Measurements from ENCODE around the gene CSKMT. TPM values are rescaled to one million over a fixed set of nuclear protein-coding genes. Genes with fewer than 3 reads are reported as not detected.

Gene CSKMT
- total RNA-seq, 1 experiment from 2014 or later: 14.9 TPM

DNA sequence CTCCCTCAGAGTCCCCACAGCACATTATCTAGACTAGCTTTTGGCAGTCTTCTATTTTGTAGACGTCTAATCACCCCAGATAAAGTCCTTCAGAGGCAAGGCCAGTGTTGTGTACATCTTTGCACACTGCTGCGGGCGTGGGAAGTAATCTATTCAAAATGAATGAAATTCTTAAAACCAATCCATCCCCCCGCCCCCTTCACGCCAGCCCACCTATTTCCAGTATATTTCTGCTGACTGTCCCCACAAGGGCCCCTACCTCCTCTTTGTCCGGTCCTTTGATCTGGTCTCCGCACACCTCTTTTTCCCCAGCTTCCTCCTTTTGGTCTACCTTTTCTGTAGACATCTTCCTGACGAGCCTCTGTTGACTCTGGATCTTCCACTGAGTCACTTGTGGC, 41.7 kb downstream of the CSKMT start:
- no peaks in the 10 kb centered on the region for H3K9me3 ChIP-seq
- H3K36me3 ChIP-seq: peaks cover 69% of the 10 kb centered on the region
- H3K27me3 ChIP-seq: no peaks in the 10 kb centered on the region
- H3K4me3 ChIP-seq: peak overlapping the region; percentile 85
- DNase-seq: no peak

DNA sequence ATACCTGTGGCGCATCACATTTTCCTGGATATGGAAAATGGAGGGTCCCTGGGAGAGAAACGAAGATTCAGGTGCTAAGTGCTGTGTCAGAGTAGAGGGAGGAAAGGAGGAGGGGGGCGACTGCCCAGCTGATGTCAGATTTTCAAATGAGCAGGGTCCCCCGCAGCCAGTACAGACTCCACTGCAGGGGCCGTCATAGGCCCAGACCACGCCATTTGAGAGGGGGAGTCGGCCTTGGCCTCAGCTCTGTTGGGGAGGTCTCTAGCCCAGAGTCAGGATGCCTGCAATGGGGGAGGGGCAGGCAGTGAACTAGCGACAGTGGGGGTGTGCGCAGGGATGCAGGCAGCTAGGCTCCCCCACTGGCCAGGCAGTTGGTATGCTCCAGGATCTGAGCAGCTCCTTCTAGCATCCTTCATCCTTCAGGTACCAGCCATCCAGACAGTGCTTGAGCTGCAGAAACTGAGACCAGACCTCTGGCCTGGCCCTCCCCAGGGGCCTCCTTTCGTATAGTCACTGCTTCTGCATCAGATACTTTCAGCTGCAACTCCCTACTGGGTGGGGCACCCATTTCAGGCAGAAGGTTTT, 42.3 kb downstream of the CSKMT start, which contains the start of the genes BSCL2 and GNG3:
Gene BSCL2, minus strand, starts transcription at position 148 of the 585 bp plus-strand sequence. CDS start 229 bp downstream, outside the sequence.
Gene GNG3, plus strand, starts transcription at position 400 of the 585 bp plus-strand sequence. CDS start 620 bp downstream, outside the sequence.
- Histone ChIP-seq H3K4me3 (peak within 1 kb of the TSS; percentile 85), H3K9me3 (no peaks in the 10 kb centered on the region), H3K36me3 (peaks cover 71% of the 10 kb centered on the region), H3K27me3 (no peaks in the 10 kb centered on the region)
- DNase-seq: no peak

DNA sequence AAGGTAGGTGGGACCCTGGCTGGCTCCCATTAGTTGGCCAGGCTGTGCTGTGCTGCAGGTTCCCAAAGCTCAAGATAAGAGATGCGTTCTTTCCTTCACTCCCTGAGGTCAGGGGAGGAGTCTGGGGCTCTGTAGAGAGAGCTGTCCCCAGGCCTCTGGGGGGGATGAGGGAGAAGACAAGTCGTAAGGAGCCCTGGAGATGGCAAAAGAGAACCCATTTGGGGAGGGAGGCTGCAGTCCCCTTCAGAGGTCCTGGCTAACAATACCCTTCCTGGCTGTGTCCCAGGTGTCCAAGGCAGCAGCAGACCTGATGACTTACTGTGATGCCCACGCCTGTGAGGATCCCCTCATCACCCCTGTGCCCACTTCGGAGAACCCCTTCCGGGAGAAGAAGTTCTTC, 43.3 kb downstream of the CSKMT start:
- no peaks in the 10 kb centered on the region for H3K27me3 ChIP-seq
- H3K4me3 ChIP-seq: no peak overlapping the region
- peaks cover 74% of the 10 kb centered on the region for H3K36me3 ChIP-seq
- H3K9me3 ChIP-seq: no peaks in the 10 kb centered on the region
- DNase-seq: no peak

DNA sequence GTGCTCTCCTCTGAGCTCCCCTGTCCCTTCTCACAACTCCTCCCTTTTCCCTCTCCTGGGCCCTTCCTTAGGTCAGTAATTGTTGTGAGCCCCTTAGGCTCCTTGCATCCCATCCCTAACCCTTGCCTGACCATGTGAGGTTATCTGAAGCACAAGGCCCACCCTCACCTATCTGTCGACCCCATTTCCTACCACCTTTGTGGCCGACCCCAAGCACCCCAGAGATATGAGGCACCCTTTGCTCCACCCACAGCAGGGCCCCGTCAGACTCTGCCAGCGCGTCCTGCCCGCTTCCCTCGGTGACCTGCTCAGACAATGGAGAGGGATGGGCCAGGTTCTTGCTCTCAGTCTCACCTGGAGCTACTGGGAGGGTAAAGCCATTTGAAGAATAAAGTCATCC, 43.7 kb downstream of the CSKMT start:
- no peak for DNase-seq
- no peaks in the 10 kb centered on the region for H3K27me3 ChIP-seq
- H3K9me3 ChIP-seq: no peaks in the 10 kb centered on the region
- H3K4me3 ChIP-seq: no peak overlapping the region
- H3K36me3 ChIP-seq: peaks cover 74% of the 10 kb centered on the region

DNA sequence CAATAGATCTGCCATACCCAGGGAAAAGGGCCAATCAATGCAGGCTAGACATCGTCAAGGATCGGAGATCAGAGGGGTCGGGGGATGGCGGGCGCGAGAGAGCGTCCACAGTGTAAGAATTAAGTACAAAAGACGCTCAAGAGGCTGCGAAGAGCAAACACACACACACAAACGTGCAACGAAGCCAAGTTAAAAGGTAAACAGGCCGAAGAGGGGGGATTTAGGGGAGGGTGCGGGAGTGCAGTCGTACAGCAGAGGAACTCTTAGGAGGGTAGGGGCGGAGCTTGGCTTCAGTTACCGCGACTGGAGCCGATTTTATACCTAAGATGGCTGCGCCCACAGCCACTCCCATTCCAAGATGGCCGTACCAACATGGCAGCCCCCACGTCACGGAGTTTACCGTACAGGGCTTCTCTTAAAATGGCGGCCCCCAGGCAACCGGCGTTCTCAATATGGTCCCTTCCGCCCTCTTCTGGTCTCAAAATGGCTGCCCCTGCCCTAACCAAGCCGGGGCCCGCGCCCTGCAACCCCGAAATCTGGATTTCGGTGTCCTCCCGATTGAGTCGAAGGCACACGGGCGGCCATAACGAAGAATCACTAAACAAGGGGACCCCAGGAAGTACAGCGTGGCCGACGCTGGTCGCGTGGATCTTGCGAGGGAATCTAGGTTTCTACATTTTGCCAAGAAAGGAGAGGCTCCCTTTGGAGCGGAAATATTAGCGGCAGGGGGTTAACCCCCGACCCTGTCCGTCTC, 44.3 kb downstream of the CSKMT start:
- peak; percentile 77 for DNase-seq
- H3K36me3 ChIP-seq: peaks cover 78% of the 10 kb centered on the region

DNA sequence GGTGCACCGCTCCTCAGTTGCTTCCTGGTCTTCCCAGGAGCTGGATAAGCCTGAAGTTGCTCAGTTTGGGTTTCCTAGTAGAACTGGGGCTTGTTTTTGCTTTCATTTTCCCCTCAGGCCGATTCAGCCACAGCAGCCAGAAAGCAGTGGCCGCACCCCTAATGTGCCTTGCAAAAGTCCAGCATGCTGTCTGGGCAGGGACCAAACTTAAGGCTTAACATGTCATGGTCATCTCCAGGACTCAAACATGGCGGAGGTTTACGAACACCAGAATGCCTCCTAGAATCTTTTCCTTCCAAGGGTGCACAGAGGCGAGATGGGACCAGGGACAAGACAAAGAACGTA, 44.9 kb downstream of the CSKMT start:
- Histone ChIP-seq H3K27me3 (no peaks in the 10 kb centered on the region), H3K36me3 (peaks cover 76% of the 10 kb centered on the region), H3K9me3 (no peaks in the 10 kb centered on the region), H3K4me3 (peak overlapping the region; percentile 23; the same call in 1 of the 2 replicates)
- DNase-seq: peak; percentile 22

More for the DNA sequence above, 44.3 kb downstream of the CSKMT start:
- Histone ChIP-seq H3K27me3 (no peaks in the 10 kb centered on the region), H3K9me3 (no peaks in the 10 kb centered on the region), H3K4me3 (peak overlapping the region; percentile 23)

DNA sequence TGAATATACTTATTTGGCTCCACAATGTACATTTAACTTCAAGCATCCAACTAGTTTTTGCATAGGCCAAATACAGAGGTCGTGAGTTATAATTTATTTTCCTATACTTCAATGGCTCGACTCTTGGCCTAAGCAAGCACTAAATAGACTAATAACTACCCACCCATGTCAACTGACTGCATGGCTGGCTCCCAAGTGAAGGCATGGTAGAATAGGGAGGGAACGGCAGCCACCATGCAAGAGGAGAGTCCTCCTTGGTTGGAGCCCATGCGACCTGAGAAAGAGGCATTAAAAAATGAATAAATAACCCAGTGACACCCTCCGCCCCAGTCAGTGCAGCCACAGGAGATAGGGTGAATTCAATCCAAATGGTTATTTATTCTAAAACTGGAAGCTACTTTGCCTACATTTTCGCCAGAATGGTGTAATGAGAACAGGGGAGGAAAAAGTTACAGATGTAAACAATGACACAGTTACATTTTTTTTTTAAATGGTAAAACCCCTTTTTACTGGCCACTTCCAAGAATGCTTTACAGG, 47.2 kb downstream of the CSKMT start:
- Histone ChIP-seq H3K27me3 (no peaks in the 10 kb centered on the region), H3K9me3 (no peaks in the 10 kb centered on the region), H3K4me3 (no peak overlapping the region), H3K36me3 (peaks cover 82% of the 10 kb centered on the region)
- DNase-seq: no peak

DNA sequence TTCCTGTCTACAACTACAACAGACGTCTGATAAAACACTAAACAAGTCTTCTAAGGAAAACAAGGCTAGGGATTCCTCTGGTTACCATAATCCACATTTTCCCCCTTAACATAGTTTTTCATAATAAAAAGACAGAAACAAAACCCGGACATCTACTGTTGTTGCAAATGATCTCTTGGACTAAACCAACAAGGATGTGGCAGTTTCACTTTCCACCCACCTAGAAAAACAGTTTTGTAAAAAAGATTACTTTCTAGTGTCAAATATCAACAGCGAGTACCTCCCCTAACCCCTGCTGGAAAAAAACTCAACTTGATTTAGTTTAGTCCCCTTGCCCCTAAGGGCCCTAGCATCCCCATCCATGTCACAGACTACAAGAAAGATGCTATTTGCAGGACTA, 47.7 kb downstream of the CSKMT start:
- peaks cover 87% of the 10 kb centered on the region for H3K36me3 ChIP-seq
- no peaks in the 10 kb centered on the region for H3K27me3 ChIP-seq
- no peak overlapping the region for H3K4me3 ChIP-seq
- no peak for DNase-seq
- H3K9me3 ChIP-seq: no peaks in the 10 kb centered on the region

DNA sequence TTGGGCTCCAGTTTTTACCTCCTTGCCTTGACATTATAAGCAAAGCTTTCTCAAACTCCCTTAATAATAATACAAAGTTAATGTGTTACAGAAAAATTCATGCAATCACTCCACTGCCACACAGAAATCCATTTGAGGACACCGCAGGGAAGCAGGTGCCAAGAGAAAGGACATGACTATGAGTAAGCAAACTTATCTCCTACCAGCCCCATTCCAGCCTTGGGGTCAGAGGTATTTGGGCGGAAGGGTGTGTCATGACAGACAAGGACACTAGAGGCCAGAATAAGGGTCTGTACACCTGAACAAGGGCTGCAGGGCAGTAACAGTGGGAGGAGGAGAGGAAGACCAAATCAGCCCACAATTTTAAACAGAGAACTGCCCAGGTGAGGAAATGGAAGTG, 48.2 kb downstream of the CSKMT start:
- H3K4me3 ChIP-seq: no peak overlapping the region
- H3K9me3 ChIP-seq: no peaks in the 10 kb centered on the region
- no peak for DNase-seq
- H3K27me3 ChIP-seq: no peaks in the 10 kb centered on the region
- peaks cover 90% of the 10 kb centered on the region for H3K36me3 ChIP-seq

DNA sequence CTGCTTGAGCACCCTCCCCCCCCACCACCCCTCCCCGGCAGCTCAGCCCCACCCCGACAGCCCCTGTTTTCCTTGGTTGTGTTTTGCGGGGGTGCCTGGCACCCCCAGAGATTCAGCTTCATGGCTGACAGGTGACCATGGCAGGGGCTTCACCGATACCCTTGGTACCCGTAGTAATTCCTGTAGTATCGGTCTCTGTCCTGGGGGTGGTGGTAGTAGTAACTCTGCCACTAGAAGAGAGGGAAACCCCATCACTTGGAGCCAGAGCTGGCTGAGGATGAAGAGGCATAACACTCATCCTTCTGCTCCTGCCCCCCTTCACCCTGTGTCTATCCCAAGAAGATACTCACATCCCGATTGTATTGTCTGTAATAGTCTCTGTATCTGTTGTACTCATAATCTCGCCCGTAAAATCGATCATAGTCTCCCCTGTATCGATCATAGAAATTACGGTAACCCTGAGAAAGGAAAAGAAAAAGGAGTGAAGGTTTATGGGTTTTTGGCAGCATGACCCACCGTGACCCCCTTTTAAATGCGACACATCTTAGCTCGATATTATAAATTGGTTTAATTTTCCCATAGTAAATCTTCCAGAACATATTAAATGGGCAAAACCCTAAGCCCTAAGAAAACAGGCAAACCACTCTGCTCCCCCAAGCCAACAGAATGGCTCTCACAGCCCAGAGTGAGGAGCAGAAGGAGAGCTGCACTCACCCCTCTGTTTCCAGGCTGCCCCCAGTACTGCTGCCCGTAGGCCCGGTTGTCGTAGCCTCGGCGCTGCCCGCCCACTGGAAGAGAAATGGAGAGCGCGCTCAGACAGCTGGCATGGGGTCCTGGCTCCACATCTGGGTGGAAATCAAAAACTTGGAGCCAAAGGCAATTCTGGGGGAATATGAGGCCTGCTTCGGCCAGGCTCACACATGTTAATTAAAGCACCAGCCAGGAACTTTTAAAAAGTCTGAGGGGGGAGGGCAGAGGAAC, 50.3 kb downstream of the CSKMT start:
- no peak for DNase-seq
- Histone ChIP-seq H3K27me3 (no peaks in the 10 kb centered on the region), H3K36me3 (peaks cover 87% of the 10 kb centered on the region), H3K9me3 (no peaks in the 10 kb centered on the region), H3K4me3 (no peak overlapping the region)

DNA sequence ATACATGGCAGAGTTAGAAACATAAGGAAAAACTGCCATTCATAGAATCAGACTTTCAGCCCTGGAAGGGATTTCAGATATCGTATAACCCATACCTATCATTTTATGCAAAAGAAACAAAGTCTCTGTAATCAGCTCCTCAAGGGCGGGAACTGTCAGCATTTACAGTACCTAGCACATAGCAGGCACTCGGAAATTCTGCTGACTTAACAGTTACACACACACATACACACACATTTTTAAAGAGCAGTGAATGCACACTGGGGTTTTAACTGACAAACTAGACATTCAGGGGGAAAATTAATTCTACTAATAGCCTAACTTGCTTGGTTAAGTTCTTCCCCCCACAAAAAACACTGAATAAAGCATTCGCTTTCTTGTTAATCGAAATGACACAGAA, 51.1 kb downstream of the CSKMT start:
- no peaks in the 10 kb centered on the region for H3K27me3 ChIP-seq
- no peak for DNase-seq
- no peak overlapping the region for H3K4me3 ChIP-seq
- peaks cover 89% of the 10 kb centered on the region for H3K36me3 ChIP-seq
- H3K9me3 ChIP-seq: no peaks in the 10 kb centered on the region

DNA sequence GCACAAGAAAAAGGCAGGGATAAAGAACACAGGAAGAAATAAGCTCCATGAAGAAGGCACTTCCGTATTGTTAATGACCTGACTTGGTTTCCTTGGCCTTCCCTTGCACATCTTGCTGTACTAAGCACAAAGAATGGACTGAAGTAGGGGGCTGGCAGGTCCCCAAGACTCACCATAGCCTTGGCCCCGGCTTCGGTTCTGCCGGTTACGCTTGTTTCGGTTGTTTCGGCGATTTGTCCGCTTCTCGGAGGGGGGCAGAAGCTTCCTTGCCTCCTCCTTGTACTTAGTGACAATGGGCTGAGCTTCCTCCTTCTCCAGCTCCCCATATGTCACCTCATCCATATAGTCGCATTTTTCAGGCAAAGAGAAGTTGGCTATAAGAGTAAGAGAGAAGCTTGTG, 51.7 kb downstream of the CSKMT start:
- H3K36me3 ChIP-seq: peaks cover 89% of the 10 kb centered on the region
- no peaks in the 10 kb centered on the region for H3K9me3 ChIP-seq
- DNase-seq: no peak
- H3K27me3 ChIP-seq: no peaks in the 10 kb centered on the region
- H3K4me3 ChIP-seq: no peak overlapping the region

Other genes starting within 250 kb of the CSKMT start
- not detected in 2 replicates for gene SCGB1A1, start 246.3 kb upstream of the CSKMT start, total RNA-seq (2014; rRNA removed; shearing (Covaris generic); ENCODE audit: low replicate concordance)
- 110 and 122 TPM in 2 replicates for gene AHNAK, start 118.5 kb upstream of the CSKMT start, total RNA-seq (2014; rRNA removed; shearing (Covaris generic); ENCODE audit: low replicate concordance)
- gene EEF1G, start 91.4 kb upstream of the CSKMT start, total RNA-seq (2014; rRNA removed; shearing (Covaris generic); ENCODE audit: low replicate concordance): 2,571 and 3,577 TPM in 2 replicates
- gene TUT1, start 73.8 kb upstream of the CSKMT start, total RNA-seq (2014; rRNA removed; shearing (Covaris generic); ENCODE audit: low replicate concordance): 11.1 and 20.3 TPM in 2 replicates
- gene MTA2, start 63.4 kb upstream of the CSKMT start, total RNA-seq (2014; rRNA removed; shearing (Covaris generic); ENCODE audit: low replicate concordance): 84.9 and 117 TPM in 2 replicates
- gene EML3, start 52.5 kb upstream of the CSKMT start, total RNA-seq (2014; rRNA removed; shearing (Covaris generic); ENCODE audit: low replicate concordance): 18.1 and 20.9 TPM in 2 replicates
- gene ROM1, start 52.1 kb upstream of the CSKMT start, total RNA-seq (2014; rRNA removed; shearing (Covaris generic); ENCODE audit: low replicate concordance): 2.5 and 8.5 TPM in 2 replicates
- 24.6 and 32.9 TPM in 2 replicates for gene B3GAT3, start 43.3 kb upstream of the CSKMT start, total RNA-seq (2014; rRNA removed; shearing (Covaris generic); ENCODE audit: low replicate concordance)
- 496 and 667 TPM in 2 replicates for gene GANAB, start 18.7 kb upstream of the CSKMT start, total RNA-seq (2014; rRNA removed; shearing (Covaris generic); ENCODE audit: low replicate concordance)
- 8.0 and 22.8 TPM in 2 replicates for gene INTS5, start 12.0 kb upstream of the CSKMT start, total RNA-seq (2014; rRNA removed; shearing (Covaris generic); ENCODE audit: low replicate concordance)
- 64.8 and 73.5 TPM in 2 replicates for gene C11orf98, start 102 bp upstream of the CSKMT start, total RNA-seq (2014; rRNA removed; shearing (Covaris generic); ENCODE audit: low replicate concordance)
- 16.4 and 22.2 TPM in 2 replicates for gene UQCC3, start 6.4 kb downstream of the CSKMT start, total RNA-seq (2014; rRNA removed; shearing (Covaris generic); ENCODE audit: low replicate concordance)
- 4.7 and 9.8 TPM in 2 replicates for gene LBHD1, start 7.0 kb downstream of the CSKMT start, total RNA-seq (2014; rRNA removed; shearing (Covaris generic); ENCODE audit: low replicate concordance)
- gene UBXN1, start 13.8 kb downstream of the CSKMT start, total RNA-seq (2014; rRNA removed; shearing (Covaris generic); ENCODE audit: low replicate concordance): 85.5 and 147 TPM in 2 replicates
- gene LRRN4CL, start 24.2 kb downstream of the CSKMT start, total RNA-seq (2014; rRNA removed; shearing (Covaris generic); ENCODE audit: low replicate concordance): 1.4 and 2.3 TPM in 2 replicates
- 57.4 and 185 TPM in 2 replicates for gene BSCL2, start 42.1 kb downstream of the CSKMT start, total RNA-seq (2014; rRNA removed; shearing (Covaris generic); ENCODE audit: low replicate concordance)
- not detected in 2 replicates for gene GNG3, start 42.4 kb downstream of the CSKMT start, total RNA-seq (2014; rRNA removed; shearing (Covaris generic); ENCODE audit: low replicate concordance)
- 2.1 and 4.5 TPM in 2 replicates for gene HNRNPUL2, start 62.1 kb downstream of the CSKMT start, total RNA-seq (2014; rRNA removed; shearing (Covaris generic); ENCODE audit: low replicate concordance)
- gene TTC9C, start 63.2 kb downstream of the CSKMT start, total RNA-seq (2014; rRNA removed; shearing (Covaris generic); ENCODE audit: low replicate concordance): 31.8 and 42.3 TPM in 2 replicates
- gene ZBTB3, start 88.8 kb downstream of the CSKMT start, total RNA-seq (2014; rRNA removed; shearing (Covaris generic); ENCODE audit: low replicate concordance): 8.5 and 19.1 TPM in 2 replicates
- 77.9 and 85.4 TPM in 2 replicates for gene POLR2G, start 96.3 kb downstream of the CSKMT start, total RNA-seq (2014; rRNA removed; shearing (Covaris generic); ENCODE audit: low replicate concordance)
- 22.9 and 28.7 TPM in 2 replicates for gene TAF6L, start 106.1 kb downstream of the CSKMT start, total RNA-seq (2014; rRNA removed; shearing (Covaris generic); ENCODE audit: low replicate concordance)
- gene TMEM179B, start 122.1 kb downstream of the CSKMT start, total RNA-seq (2014; rRNA removed; shearing (Covaris generic); ENCODE audit: low replicate concordance): 27.5 and 46.6 TPM in 2 replicates
- 13.8 and 32.0 TPM in 2 replicates for gene TMEM223, start 126.7 kb downstream of the CSKMT start, total RNA-seq (2014; rRNA removed; shearing (Covaris generic); ENCODE audit: low replicate concordance)
- gene NXF1, start 140.1 kb downstream of the CSKMT start, total RNA-seq (2014; rRNA removed; shearing (Covaris generic); ENCODE audit: low replicate concordance): 5.4 and 15.6 TPM in 2 replicates
- 28.0 and 42.3 TPM in 2 replicates for gene STX5, start 166.7 kb downstream of the CSKMT start, total RNA-seq (2014; rRNA removed; shearing (Covaris generic); ENCODE audit: low replicate concordance)
- not detected in 2 replicates for gene TEX54, start 167.5 kb downstream of the CSKMT start, total RNA-seq (2014; rRNA removed; shearing (Covaris generic); ENCODE audit: low replicate concordance)
- gene WDR74, start 174.3 kb downstream of the CSKMT start, total RNA-seq (2014; rRNA removed; shearing (Covaris generic); ENCODE audit: low replicate concordance): 135 and 139 TPM in 2 replicates
- 545 and 579 TPM in 2 replicates for gene SLC3A2, start 215.6 kb downstream of the CSKMT start, total RNA-seq (2014; rRNA removed; shearing (Covaris generic); ENCODE audit: low replicate concordance)

Measured in MG63 (cell line).